NT2/D1 (cell line): ENCODE measurements around the gene BTBD1.

Source experiments
- SUZ12 ChIP-seq: IDR thresholded peaks from 2 replicates; pipeline ENCODE4 v1.6.1; 2011; ENCODE audit not compliant: insufficient read length, insufficient read depth; ENCODE audit errors: extremely low read depth
- ZNF274 ChIP-seq: IDR thresholded peaks from 2 replicates; pipeline ENCODE4 v1.6.1; 2011; ENCODE audit warnings: mild to moderate bottlenecking, low read depth, low read length

- TF ChIP-seq ZNF274 (no peak), SUZ12 (no peak)
Observed at GRCh38 chr15:83063551-83063950, 3.5 kb downstream of the BTBD1 start.
